Mesothelial cell of epicardium (in vitro differentiated cells): ENCODE results near the gene B3GAT3. TPM values are rescaled to one million over a fixed set of nuclear protein-coding genes. Genes with fewer than 3 reads are reported as not detected.
"Not testable (repeated sequence)": the region's sequence is repeated elsewhere in the genome, so short reads cannot be mapped to it uniquely, and the experiment has no call there.

Experiments
- DNase-seq, 2 experiments: peaks; one replicate each; pipeline ENCODE4 v3.0.0; 2021; ENCODE audit warnings: low spot score in 2 of 2; ENCODE audit not compliant: unreplicated experiment in 2 of 2
- H3K27ac Mint-ChIP-seq: 2 replicates; pipeline ENCODE4 v1.8.0; 2021; ENCODE audit warnings: mixed read lengths
- H3K27me3 Mint-ChIP-seq: 2 replicates; pipeline ENCODE4 v1.8.0; 2021; ENCODE audit warnings: low read depth, mixed read lengths
- H3K36me3 Mint-ChIP-seq: 2 replicates; pipeline ENCODE4 v1.8.0; 2021; ENCODE audit warnings: mixed read lengths
- H3K4me1 Mint-ChIP-seq: 2 replicates; pipeline ENCODE4 v1.8.0; 2021; ENCODE audit warnings: mixed read lengths
- H3K4me3 Mint-ChIP-seq: 2 replicates; pipeline ENCODE4 v1.8.0; 2021; ENCODE audit warnings: mild to moderate bottlenecking, moderate library complexity, mixed read lengths
- H3K9me3 Mint-ChIP-seq: 2 replicates; pipeline ENCODE4 v1.8.0; 2021; ENCODE audit warnings: mixed read lengths
- CTCF ChIP-seq: fragments of 200-600 bp; sonication (generic); IDR thresholded peaks from one replicate; pipeline ENCODE4 v1.5.0; 2021; ENCODE audit warnings: antibody characterized with exemption; ENCODE audit not compliant: unreplicated experiment
- total RNA-seq: library from RNA; stranded (reverse); gene quantifications from 3 replicates; pipeline ENCODE4 v1.2.1, GENCODE V29; 2021

B3GAT3 gene
- total RNA-seq, 1 donor from 2014 or later = 52.6 TPM

- Mint-ChIP-seq H3K27ac (peak overlapping the region; percentile 96), H3K27me3 (no peaks in the 10 kb centered on the region), H3K9me3 (no peaks in the 10 kb centered on the region), H3K4me1 (peaks cover 12% of the 10 kb centered on the region), H3K4me3 (peak overlapping the region; percentile 90), H3K36me3 (peaks cover 4% of the 10 kb centered on the region)
- DNase-seq = no peak
- no peak for TF ChIP-seq CTCF
These were observed 30.6 kb upstream of the B3GAT3 start for GRCh38 chr11:62652161-62653006.

GRCh38 chr11:62650283-62650682 lies 28.5 kb upstream of the B3GAT3 start:
- H3K4me1 Mint-ChIP-seq = peaks cover 22% of the 10 kb centered on the region

GRCh38 chr11:62649486-62649885 lies 27.7 kb upstream of the B3GAT3 start:
- Mint-ChIP-seq H3K4me1 (peaks cover 25% of the 10 kb centered on the region), H3K36me3 (peaks cover 4% of the 10 kb centered on the region), H3K9me3 (no peaks in the 10 kb centered on the region), H3K4me3 (no peak overlapping the region), H3K27me3 (no peaks in the 10 kb centered on the region), H3K27ac (no peak overlapping the region)
- TF ChIP-seq CTCF = no peak
- no peak for DNase-seq

More at GRCh38 chr11:62650283-62650682, 28.5 kb upstream of the B3GAT3 start:
- not testable (repeated sequence) for H3K36me3 Mint-ChIP-seq, H3K27me3 Mint-ChIP-seq, DNase-seq, H3K4me3 Mint-ChIP-seq, H3K9me3 Mint-ChIP-seq
- peak overlapping the region; percentile 12 for H3K27ac Mint-ChIP-seq

GRCh38 chr11:62648967-62649364 lies 27.2 kb upstream of the B3GAT3 start:
- TF ChIP-seq CTCF = no peak
- peaks cover 4% of the 10 kb centered on the region for H3K36me3 Mint-ChIP-seq
- H3K4me3 Mint-ChIP-seq = no peak overlapping the region
- no peaks in the 10 kb centered on the region for H3K27me3 Mint-ChIP-seq
- H3K4me1 Mint-ChIP-seq = peaks cover 25% of the 10 kb centered on the region
- no peak for DNase-seq
- no peaks in the 10 kb centered on the region for H3K9me3 Mint-ChIP-seq
- H3K27ac Mint-ChIP-seq = no peak overlapping the region

GRCh38 chr11:62648185-62648966 lies 26.6 kb upstream of the B3GAT3 start:
- H3K36me3 Mint-ChIP-seq = peaks cover 4% of the 10 kb centered on the region
- no peak overlapping the region for H3K27ac Mint-ChIP-seq
- H3K27me3 Mint-ChIP-seq = no peaks in the 10 kb centered on the region
- H3K4me1 Mint-ChIP-seq = peaks cover 22% of the 10 kb centered on the region
- no peak overlapping the region for H3K4me3 Mint-ChIP-seq
- TF ChIP-seq CTCF = no peak
- no peaks in the 10 kb centered on the region for H3K9me3 Mint-ChIP-seq
- DNase-seq = no peak

- Mint-ChIP-seq H3K4me3 (no peak overlapping the region), H3K9me3 (no peaks in the 10 kb centered on the region), H3K36me3 (peaks cover 4% of the 10 kb centered on the region), H3K27me3 (no peaks in the 10 kb centered on the region), H3K4me1 (peaks cover 19% of the 10 kb centered on the region), H3K27ac (no peak overlapping the region)
- DNase-seq = no peak
- no peak for TF ChIP-seq CTCF
These were observed 25.8 kb upstream of the B3GAT3 start for GRCh38 chr11:62647609-62648005.
